Measurements from ENCODE around the gene WDR82.

GRCh38 chr3:52290596-52291507 is 12.4 kb upstream of the WDR82 start:
- TF ChIP-seq CTCF (IDR thresholded peaks at IDR 0.05; ENCODE audit: poor library complexity) (no peak), EZH2phosphoT487 (IDR thresholded peaks at IDR 0.05; ENCODE audit: low read depth, severe bottlenecking, unreplicated experiment) (no peak), EZH2 (IDR thresholded peaks at IDR 0.05; ENCODE audit: borderline replicate concordance) (no peak)
